GM19467 (cell line): ENCODE measurements around the gene TTL.

ENCODE experiments used
- ATAC-seq: cut with Tn5 transposase; IDR thresholded peaks from one replicate; pipeline ENCODE4 v1.9.1; 2021; ENCODE audit warnings: mild to moderate bottlenecking, moderate library complexity; ENCODE audit not compliant: unreplicated experiment

Gene TTL

DNA sequence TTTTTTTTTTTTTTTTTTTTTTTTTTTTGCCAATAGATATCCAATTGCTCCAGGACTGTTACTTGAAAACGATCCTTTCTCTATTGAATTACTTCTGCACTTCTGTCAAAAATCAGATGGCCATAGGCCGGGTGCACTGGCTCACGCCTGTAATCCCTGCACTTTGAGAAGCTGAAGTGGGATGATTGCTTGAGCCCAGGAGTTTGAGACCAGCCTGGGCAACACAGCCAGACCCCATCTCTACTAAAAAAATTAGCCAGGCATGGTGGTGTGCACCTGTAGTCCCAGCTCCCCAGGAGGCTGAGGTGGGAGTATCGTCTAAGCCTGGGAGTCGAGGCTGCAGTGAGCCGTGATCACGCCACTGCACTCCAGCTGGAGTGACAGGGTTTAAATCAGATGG is 98.1 kb downstream of the TTL start:
- ATAC-seq, result no peak

DNA sequence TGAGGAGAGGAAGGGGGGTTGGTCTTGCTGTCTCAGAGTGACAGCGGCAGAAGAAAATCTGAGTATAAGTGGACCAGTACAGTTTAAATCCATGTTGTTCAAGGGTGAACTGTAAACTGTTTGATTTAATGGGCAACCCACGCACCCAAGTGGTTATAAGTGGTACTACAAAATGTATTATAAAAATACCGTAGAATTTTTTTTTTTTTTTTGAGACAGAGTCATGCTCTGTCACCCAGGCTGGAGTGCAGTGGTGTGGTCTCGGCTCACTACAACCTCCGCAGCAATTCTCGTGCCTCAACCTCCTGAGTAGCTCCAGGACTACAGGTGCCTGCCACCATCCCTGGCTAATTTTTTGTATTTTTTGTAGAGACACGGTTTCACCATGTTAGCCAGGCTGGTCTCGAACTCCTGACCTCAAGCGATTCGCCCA is 100.4 kb downstream of the TTL start:
- no peak for ATAC-seq

DNA sequence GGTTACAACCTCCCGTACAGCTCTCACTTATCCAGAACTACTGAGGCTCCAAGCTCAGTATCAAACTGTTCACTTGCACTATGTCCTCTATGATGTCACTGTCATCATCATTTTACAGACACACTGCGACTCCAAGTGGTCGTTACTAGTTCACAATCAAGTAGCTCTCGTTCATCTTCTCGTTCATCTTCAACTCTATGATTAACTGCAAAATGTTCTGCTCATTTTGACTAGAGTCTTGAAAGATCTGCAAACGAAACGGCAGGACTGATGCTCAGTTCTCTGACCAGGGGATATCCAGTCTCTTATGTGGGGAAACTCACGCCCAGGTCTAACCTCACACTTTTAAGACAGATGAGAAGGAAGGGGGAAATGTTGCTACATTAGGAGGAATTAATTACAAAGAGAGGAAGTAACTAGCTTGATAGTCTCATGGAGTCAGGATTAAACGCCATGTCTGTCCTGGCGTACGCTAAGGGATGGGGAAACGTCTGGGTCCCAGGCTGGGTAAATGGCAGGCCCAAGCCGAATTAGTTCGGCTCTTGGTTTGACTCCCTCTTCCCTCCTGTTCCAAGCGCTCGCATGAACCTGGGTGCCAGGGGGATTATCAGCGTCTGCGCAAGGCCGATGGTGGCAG is 101.7 kb downstream of the TTL start:
- ATAC-seq, result no peak

GRCh38 chr2:112584134-112584890 is 102.4 kb downstream of the TTL start, which contains the start of gene CHCHD5:
Gene CHCHD5, plus strand, starts transcription at chr2:112584609. Its CDS starts 39 bp downstream, at chr2:112584648.
- peak; percentile 83 for ATAC-seq

GRCh38 chr2:112584891-112585250 is 102.9 kb downstream of the TTL start:
- no peak for ATAC-seq

GRCh38 chr2:112585400-112585799 is 103.4 kb downstream of the TTL start:
- ATAC-seq, result no peak

DNA sequence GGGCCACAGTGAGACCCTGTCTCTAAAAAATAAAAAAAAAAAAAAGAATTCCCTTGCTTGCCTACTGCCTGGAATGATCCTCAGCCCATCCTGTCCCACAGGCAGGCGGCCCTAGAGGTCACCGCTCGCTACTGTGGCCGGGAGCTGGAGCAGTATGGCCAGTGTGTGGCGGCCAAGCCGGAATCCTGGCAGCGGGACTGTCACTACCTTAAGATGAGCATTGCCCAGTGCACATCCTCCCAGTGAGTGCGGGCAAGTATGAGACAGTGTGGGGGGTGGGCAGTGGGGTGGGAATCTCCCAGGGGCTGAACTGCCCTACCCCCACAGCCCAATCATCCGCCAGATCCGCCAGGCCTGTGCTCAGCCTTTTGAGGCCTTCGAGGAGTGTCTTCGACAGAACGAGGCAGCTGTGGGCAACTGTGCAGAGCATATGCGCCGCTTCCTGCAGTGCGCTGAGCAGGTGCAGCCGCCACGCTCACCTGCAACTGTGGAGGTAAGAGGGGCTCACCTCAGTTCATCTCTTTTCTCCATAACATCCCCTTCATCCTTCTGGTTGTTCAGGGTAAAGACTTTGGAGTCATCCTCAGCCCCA is 104.0 kb downstream of the TTL start:
- no peak for ATAC-seq

DNA sequence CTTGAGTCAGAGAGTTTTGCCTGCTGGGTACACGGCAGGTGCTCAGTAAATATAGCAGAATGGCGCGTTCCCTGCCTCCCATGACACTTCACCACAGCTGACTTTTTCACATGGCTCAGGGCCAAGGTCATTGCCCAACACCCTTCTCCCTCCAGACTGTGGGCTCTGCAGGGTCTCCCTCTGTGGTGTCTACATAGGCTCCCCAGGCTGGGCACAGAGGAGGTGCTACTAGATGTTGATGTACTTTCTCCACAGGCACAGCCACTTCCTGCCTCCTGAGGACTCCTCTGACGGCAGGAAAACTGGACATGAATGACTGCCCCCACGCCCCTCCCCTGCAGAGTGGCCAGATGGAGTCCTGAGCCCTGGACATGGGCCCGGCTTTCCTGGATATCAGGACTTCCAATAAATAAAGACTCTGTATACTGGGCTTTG is 106.7 kb downstream of the TTL start:
- ATAC-seq, result no peak
